ENCODE measurements around the gene DGCR8. TPM values are rescaled to one million over a fixed set of nuclear protein-coding genes. Genes with fewer than 3 reads are reported as not detected.

DGCR8 gene
- total RNA-seq, 2 donors from 2014 or later: 8.3 to 12.1 TPM

- peaks cover 65% of the 10 kb centered on the region for H3K36me3 ChIP-seq
- H3K4me3 ChIP-seq: no peak overlapping the region
- DNase-seq (ENCODE audit: low spot score): no peak
These were observed 40.2 kb upstream of the DGCR8 start for GRCh38 chr22:20039683-20040325.

GRCh38 chr22:20040327-20041200 lies 39.5 kb upstream of the DGCR8 start:
- peaks cover 66% of the 10 kb centered on the region for H3K36me3 ChIP-seq
- no peaks in the 10 kb centered on the region for H3K27me3 ChIP-seq
- DNase-seq (ENCODE audit: low spot score): no peak

More at GRCh38 chr22:20039683-20040325, 40.2 kb upstream of the DGCR8 start:
- no peak overlapping the region for H3K27ac ChIP-seq
- no peaks in the 10 kb centered on the region for H3K9me3 ChIP-seq
- H3K27me3 ChIP-seq: no peaks in the 10 kb centered on the region
- H3K4me1 ChIP-seq: peaks cover 0 to 4% of the 10 kb centered on the region in 2 donors
- no peak for TF ChIP-seq CTCF (IDR thresholded peaks at IDR 0.05)

GRCh38 chr22:20043057-20043996 lies 36.7 kb upstream of the DGCR8 start:
- no peaks in the 10 kb centered on the region for H3K27me3 ChIP-seq
- no peak overlapping the region for H3K4me3 ChIP-seq
- TF ChIP-seq CTCF (IDR thresholded peaks at IDR 0.05): no peak
- peaks cover 63% of the 10 kb centered on the region for H3K36me3 ChIP-seq
- H3K4me1 ChIP-seq: no peaks in the 10 kb centered on the region
- H3K27ac ChIP-seq: no peak overlapping the region
- no peaks in the 10 kb centered on the region for H3K9me3 ChIP-seq
- DNase-seq (ENCODE audit: low spot score): no peak

More at GRCh38 chr22:20040327-20041200, 39.5 kb upstream of the DGCR8 start:
- no peak for TF ChIP-seq CTCF (IDR thresholded peaks at IDR 0.05)
- Histone ChIP-seq H3K4me1 (no peaks in the 10 kb centered on the region), H3K4me3 (no peak overlapping the region), H3K27ac (no peak overlapping the region), H3K9me3 (no peaks in the 10 kb centered on the region)

DNA sequence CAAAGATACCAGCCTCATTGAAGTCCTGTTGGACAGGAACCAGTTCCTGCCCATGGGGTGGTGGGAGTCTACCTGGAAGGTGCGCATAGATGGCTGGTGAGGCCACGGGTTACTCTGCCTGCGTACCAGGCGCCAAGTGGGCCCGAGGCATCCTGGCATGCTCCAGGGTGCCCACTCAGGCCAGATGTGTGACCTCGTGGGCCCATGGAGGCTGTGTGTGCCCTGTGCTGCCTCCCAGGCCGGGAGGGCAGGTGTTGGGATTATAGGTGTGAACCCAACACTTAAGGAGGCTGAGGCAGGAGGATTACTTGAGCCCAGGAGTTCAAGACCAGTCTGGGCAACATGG lies 36.1 kb upstream of the DGCR8 start:
- no peak for DNase-seq (ENCODE audit: low spot score)
- Histone ChIP-seq H3K4me1 (no peaks in the 10 kb centered on the region), H3K9me3 (no peaks in the 10 kb centered on the region), H3K4me3 (no peak overlapping the region), H3K27ac (no peak overlapping the region), H3K36me3 (peaks cover 63% of the 10 kb centered on the region), H3K27me3 (no peaks in the 10 kb centered on the region)
- no peak for TF ChIP-seq CTCF (IDR thresholded peaks at IDR 0.05)

DNA sequence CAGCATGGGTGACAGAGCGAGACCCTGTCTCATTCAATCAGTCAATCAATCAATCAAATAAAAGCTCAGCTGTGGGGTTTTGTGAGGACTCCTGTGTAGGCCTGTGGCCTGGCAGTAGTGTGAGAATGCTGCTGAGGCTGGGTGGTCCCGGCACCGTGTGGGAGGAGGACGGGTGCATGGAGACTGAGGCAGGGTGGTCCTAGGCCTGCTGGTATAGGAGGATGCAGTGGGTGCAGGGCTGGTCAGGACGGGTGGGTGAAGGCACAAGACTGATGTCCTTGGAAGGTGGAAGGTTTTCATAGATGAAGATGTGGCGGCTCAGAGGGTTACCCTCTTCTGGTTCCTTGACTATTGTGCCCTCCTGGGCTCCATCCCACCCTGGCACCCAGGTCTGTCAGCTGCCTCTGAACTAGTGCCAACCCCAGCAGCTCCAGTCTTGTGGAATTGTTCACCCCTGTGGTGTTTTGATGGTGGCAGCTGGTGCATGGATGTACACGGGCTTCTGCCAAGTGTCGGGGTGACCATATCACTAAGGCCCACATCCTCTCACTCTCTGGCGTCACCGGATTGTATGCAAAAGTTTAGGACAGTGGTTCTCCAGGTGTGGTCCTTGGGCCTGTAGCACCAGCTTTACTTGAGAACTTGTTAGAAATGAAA lies 35.4 kb upstream of the DGCR8 start:
- Histone ChIP-seq H3K27me3 (no peaks in the 10 kb centered on the region), H3K4me3 (no peak overlapping the region), H3K36me3 (peaks cover 62% of the 10 kb centered on the region), H3K27ac (no peak overlapping the region), H3K4me1 (no peaks in the 10 kb centered on the region), H3K9me3 (no peaks in the 10 kb centered on the region)
- DNase-seq (ENCODE audit: low spot score): no peak
- no peak for TF ChIP-seq CTCF (IDR thresholded peaks at IDR 0.05)

Measured in right atrium auricular region (tissue), 2 donors.